ENCODE data around the gene CNTNAP2.

Gene CNTNAP2

DNA sequence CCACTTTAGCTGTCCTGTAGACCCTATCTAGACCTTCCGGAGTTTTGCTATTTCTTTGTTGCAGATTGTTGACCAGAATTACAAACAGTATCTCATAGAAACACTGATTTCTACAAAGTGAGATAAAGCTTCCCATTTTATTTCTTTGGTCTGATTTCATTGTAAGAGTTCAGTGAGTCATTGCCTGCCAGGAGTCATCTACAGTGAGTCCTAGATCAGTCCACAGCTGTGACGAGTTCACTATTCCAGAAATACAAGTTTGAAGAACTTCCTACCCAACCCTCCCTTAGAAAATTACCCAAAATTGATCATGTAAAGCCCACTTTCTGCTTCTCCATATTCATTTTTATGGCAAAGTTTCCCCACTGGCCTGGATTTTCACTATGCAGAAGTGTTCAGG is 905.5 kb downstream of the CNTNAP2 start:
- no peak for DNase-seq (ENCODE audit: low spot score)

DNA sequence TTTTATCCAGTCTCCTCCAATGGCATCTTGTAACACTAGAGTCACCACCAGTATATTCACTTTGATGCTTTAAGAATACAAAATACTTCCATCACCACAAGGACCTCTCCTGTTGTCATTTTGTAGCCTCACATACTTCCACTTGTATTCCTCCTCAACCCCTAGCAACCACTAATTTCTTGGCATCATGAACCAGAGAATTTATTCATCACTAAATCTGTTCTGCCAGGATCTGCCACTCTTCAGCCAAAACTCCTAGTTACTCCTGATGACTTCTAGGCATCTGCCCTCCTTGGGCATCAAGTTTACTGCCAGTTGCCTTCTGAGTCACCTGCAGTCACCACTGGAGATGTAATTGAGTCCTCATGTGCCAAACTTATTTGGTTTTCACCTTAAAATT is 906.8 kb downstream of the CNTNAP2 start:
- no peak for DNase-seq (ENCODE audit: low spot score)

DNA sequence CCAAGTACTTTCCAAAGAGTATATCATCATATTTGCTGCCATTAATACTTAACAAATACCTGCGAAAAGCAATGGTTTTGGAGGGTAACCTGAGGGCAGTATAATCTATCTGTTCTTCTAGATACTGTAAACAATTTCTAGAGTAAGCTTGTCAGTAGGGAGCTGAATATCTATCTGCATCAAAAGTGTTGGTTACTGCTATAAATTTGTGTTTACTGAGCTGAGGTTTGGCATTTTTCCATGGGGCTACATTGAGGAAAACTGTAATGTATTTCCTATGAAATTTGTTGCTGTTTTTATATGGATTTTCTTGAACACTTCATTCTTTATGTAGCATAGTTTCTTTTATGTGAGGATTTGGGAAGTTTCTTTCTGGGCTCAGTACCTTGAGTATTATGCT is 913.4 kb downstream of the CNTNAP2 start:
- DNase-seq (ENCODE audit: low spot score), result no peak

DNA sequence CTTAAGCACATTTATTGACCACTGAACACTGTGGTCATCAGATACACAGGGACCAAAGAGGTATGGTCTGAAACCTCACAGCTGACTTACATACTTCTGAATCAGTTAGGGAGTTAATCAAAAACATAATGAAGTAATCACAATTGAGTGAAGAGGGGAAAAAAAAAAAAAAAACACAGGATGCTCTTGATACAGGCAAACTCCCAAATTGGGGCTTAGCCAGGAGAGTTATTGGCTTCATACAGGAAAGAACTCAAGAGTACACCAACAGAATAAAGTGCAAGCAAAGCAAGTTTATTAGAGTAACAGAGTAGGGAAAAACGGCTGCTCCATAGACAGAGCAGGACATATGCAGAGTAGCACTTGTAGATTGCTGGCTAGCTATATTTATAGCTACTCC is 917.0 kb downstream of the CNTNAP2 start:
- DNase-seq (ENCODE audit: low spot score), result no peak

DNA sequence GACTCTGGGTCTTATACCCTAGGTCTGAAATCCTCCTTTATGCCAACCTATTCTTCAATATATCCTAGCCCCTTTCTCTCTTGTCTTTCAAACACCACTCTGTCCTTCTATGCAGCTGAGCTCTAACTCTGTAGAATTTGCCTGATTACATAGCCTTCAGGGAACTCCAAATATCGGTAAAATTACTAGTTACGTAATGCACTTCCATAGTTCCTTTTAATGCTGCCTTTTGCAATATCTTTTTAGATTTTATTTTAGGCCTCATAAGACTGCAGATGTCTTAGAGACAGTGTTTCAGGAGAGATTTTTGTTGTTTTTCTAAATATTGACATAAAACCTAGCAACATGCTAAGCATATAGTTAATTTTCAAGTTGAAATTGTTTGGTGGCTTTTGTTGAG is 924.8 kb downstream of the CNTNAP2 start:
- no peak for DNase-seq (ENCODE audit: low spot score)

DNA sequence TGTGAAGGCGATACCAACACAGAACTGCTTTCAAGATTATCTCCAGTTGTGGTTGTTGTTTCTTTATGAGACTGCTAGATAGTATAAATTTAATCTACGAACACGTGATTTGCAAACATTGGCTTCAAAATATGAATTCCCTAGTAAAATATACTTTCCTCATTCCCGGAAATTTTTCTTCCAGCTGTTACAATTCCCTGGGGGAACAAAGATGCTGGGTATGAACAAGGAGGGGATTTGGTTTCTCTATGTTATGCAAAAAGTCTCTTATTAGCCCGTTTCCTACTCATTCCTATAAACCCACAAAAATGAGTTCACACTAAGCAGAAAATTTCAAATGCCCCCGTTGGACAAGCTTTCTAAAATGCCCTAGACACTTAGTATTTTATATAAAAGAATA is 928.3 kb downstream of the CNTNAP2 start:
- DNase-seq (ENCODE audit: low spot score), result no peak

DNA sequence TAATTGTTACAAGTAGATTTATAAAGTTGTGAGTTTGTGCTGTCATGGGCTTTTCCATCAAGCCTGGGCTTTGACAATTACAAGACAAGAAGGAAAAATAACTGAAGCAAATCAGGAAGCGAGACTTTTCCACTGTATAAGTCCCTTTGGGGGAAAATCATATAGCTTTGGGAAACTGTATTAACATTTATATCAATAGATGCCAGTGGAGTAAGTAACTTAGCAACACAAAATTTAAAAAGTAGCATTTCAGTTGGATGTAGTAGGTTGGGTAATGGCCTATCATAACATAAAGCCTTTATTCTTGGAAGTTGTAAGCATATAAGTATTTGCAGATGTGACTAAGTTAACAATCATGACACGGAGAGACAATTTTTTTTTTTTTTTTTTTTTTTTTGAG is 931.1 kb downstream of the CNTNAP2 start:
- DNase-seq (ENCODE audit: low spot score), result no peak

DNA sequence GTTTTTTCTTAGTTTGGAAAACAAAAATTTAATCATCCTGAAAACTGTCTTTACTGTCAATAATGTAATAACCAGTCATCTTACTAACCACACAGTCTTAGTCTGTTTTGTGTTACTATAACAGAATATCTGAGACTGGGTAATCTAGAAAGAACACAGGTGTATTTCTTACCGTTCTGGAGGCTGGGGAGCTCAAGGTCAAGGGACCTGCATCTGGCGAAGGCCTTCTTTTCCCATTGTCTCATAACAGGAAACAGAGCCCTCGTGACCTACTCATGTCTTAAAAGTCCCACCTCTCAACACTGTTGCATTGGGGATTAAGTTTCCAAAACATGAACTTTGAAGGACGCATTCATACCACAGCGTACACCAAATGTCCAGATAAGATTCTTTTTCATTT is 932.3 kb downstream of the CNTNAP2 start:
- DNase-seq (ENCODE audit: low spot score), result no peak

DNA sequence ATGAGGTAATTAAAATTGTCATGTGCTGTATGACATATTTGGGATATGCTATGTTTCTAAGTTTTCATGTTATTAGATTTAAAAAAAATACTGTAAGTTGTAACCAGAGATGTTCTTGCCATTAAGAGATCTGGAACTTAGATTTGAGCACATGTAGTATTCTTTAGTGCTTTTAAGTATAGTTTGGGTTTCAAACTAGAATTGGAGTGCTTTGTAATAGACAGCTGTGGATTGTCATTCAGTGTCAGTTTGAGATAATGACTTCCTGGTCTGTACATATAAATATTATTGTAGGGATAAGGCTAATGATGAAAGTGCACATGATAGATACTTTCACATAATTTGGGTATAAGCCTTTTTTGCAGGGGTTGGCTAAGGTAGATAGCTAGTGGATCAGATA is 936.2 kb downstream of the CNTNAP2 start:
- DNase-seq (ENCODE audit: low spot score), result no peak

DNA sequence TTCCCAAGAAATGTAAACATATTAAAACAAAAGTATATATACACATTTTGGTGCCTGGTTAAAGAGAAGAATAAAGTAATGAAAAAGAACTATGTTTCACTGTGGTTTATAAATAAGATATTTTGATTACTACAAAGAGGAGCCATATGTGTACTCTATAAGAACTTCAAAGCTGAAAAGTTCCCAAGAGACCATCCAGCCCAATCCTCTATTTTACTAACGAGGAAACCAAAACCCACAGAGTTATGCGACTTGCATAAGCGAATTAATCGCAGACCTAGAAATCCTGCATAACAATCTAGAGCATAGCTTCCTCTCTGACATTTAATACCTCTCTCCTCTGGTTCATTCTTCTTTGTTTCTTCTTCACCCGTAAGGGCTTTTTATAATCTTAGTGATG is 937.1 kb downstream of the CNTNAP2 start:
- no peak for DNase-seq (ENCODE audit: low spot score)

DNA sequence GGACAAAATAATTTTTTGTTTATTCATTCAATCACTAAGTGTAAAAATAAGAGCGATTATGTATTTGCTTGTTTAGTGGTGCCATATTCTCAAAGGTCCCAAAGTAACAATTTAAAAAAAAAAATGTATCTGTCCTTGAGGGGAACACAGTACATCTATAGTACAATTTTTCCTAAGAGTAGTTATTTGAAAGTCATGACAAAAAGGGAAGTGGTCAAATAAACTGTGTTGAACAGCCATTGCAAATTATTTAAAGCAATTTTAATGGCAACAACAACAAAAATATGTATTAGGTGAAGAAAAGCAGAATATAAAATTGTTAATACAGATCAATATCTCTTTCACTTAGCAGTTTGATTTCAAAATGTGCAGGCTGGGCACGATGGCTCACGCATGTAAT is 943.5 kb downstream of the CNTNAP2 start:
- DNase-seq (ENCODE audit: low spot score), result no peak

DNA sequence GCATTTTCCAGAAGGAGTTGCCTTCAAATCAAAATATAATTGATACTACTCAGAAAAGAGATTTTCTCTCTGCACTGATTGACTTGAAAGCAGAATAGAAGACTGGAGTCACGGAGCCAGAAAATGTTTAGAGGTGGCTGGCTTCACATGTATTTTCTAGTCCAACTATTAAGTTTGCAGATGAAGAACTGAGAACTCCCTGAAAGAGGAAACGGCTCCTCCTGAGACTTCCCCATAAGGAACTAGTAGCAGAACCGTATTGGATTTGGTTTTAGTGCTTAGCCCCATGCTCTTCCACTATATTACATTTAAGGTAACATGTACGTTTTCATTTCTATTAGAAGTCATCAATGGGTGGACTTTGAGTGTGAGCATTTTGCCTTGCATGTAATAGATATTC is 946.3 kb downstream of the CNTNAP2 start:
- DNase-seq (ENCODE audit: low spot score), result no peak

DNA sequence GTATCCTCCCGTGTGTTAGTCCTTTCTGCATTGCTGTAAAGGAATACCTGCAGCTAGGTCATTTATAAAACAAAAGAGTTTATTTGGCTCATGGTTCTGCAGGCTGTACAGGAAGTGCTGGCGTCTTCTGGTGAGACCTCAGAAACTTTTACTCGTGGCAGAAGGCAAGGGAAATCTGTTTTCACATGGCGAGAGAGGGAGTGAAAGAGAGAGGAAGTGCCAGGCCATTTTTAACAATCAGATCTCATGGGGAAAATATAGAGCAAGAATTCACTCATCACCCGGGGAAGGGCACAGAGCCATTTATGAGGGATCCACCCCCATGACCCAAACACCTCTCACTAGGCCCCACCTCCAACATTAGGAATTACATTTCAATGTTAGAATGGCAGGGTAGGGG is 952.2 kb downstream of the CNTNAP2 start:
- no peak for DNase-seq (ENCODE audit: low spot score)

DNA sequence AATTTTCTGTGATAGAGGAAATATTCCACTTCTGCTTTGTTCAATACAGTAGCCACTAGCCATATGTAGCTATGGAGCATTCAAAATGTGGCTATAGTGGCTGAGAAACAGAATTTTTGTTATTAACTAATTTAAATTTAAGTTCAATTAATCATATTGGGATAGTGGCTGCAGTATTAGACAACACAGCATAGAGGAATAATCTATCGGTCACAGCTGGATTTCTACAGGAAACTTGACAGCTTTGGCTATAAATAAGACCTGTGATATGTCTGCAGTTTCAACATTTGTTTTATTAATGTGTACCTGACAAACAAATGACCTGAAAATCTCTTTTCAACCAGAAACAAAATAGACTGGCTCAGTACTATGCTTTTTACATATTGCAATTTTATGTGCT is 953.2 kb downstream of the CNTNAP2 start:
- DNase-seq (ENCODE audit: low spot score), result no peak

DNA sequence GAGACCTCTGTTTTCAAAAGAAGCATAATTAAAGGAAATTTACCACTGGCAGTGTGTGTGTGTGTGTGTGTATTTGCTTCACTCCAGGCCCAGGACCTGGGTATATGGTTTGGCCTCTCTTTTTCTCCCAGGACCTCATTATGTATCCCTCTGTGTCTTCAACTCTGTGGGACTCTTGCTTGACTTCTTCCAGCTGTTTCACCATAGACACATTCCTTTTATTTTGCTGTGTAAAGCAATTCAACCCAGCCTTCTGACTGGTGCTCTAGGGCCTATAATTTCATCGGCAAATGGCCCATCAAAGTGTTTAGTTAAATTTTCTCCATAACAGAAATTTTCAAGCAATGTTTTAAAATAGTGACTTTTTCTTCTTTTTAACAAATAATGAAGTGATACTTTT is 954.3 kb downstream of the CNTNAP2 start:
- DNase-seq (ENCODE audit: low spot score), result no peak

DNA sequence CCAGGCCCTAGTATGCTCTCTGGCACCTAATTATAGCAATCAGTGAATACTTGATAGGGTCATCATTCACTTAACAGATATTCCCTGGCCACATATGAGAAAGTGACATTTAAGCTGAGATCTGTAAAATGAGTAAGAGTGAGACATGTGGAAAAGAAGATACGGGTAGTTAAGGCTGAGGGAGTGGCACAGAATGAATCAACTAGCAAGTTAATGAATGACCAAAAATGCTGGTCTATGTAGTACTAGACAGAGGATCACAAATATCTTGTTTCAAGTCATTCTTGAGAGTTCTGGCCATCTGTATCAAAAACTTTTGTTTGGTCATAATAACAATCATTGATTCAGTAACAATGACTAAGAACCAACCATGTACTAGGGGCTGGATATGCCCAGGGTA is 954.9 kb downstream of the CNTNAP2 start:
- DNase-seq (ENCODE audit: low spot score), result no peak

DNA sequence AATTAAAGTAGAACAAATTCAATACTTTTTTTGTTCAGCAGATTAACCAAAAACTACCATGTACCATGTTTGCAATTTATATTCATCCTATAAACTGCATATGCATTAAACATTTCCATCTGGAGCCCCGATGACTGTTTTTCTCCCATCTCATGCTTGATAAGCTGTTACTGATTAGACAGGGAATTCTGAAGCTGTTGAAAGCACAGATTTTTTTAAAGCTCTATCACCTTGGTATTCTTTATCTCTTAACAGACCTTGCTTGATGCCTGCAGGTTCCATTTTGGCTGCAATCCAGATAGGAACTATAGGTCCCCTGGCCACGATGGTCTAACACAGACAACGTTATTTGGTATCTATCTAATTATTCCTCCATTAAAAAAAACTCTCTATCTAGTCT is 961.7 kb downstream of the CNTNAP2 start:
- no peak for DNase-seq (ENCODE audit: low spot score)

DNA sequence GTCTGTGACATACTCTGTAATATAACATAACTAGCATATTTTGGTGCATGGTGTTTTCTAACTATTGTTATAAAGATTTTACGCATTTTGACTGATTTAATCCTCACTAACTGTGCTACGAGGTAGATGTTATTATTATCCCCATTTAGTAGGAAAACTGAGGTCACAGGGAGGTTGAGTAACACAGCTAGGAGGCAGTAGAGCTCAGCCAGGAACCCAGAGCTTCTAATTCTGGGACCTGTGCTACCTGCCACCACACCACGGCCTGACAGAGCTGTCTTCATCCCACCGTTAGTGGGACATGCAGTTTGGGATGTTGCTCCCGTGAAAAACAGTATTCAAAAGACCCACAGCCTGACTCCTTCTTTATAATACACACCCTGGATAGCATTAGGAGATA is 962.5 kb downstream of the CNTNAP2 start:
- DNase-seq (ENCODE audit: low spot score), result no peak

DNA sequence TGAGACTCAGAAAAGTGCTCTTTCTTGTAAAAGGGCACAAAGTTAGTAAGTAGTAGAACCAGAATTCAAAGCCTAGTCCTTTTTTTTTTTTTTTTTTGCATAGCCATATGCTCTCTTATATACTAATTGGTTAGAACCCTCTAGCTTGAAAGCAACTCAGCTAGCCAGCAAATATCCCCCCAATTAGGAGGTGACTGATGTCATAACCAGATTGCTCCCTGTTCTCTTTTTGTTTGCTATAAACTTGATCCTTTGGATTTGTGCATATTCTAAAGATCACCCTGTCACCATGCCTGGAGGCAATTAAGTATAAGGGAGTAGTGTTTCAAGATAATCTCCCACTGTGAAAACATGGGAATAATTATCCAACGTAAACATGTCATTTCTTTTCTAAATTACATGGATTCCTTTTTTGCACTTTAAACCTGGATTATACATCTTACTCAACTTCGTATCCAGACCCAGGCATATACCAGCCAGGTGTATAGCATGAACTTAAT is 963.4 kb downstream of the CNTNAP2 start:
- no peak for DNase-seq (ENCODE audit: low spot score)

DNA sequence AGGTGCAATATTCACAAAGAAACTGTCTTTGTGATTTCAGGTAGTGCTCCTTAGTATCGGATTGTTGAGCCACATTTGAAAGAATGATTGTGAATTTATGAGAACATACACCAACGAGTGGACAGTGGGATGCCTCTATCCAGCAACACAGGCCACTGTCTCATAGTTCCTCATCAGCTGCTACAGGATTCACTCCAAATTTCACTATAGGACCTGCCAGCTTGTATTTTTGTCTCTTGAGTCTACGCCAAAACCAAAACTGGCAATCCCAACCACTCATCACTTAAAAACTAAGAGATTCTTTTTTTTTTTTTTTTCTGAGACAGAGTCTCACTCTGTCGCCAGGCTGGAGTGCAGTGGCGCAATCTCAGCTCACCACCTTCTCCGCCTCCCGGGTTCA is 964.5 kb downstream of the CNTNAP2 start:
- no peak for DNase-seq (ENCODE audit: low spot score)

DNA sequence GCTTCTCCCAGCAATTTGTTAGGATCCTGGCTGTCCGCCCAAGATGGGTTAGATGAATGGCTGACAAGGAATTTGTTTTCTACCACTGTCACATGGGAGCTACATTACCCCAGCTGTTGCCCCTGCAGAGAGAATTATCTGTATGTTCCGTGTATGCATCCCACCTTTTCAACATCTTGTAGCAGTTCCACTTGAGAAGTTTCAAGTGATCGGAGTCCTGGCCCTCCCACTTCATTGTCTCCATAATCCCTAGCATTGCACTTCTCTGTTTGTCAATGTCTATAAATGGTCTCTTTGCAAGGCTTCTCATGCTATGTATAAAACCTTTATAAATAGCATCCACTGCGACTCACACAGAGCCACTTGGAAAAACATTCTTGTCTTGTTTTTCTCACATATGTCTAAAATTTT is 972.5 kb downstream of the CNTNAP2 start:
- DNase-seq (ENCODE audit: low spot score), result no peak

DNA sequence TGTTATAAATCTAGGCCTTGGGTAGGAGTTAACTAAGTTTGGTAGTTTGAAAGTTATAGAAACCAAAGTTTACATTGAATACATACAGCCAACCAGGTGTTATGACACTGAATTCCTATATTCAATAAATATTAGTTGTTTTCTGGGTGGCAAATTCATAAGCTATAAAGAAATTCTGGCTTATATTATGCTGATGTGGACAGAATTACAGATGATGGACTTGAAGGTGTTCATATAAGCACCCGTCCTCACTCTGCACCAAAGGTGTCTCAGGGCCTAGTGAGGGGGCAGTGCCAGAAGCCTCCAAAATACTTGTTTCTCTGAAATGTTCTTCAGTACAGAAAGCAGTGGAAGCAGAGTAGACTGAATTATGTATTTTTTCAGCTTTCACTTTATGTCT is 973.0 kb downstream of the CNTNAP2 start:
- no peak for DNase-seq (ENCODE audit: low spot score)

DNA sequence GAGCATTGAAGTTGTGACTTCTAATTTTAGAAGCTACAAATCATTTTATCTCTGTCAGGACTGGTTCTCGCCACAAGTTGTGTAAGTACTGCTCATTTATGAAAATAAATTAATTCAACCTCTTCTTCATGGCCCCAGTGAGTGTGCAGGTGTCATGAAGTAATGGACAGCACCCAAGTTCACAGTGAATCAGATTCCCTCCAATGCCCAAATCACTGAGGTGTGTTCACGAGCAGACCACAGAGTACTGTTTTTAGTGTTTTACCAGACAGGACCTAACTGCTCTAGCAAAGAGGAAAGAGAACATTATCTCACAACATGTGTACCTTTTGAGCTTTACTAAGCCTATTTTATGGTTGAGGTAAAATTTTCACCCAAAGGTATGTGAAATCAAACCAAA is 980.0 kb downstream of the CNTNAP2 start:
- no peak for DNase-seq (ENCODE audit: low spot score)

DNA sequence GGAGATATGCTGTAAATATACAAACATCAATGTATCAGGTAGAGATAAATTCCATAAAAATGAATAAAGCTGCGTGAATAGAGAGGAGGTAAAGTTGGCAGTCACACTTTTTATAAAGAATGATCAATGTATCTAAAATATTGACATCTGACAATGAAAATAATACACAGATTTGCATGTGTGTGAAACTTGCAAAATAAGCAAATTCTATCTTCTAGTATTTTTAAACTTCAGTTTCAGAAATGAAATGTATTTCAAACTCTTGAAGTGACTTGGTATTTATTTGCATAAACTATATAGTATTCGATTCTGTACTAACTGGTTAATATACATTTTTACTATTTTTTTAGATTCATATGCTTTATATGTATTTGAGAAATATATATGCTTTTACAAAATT is 986.6 kb downstream of the CNTNAP2 start:
- no peak for DNase-seq (ENCODE audit: low spot score)

DNA sequence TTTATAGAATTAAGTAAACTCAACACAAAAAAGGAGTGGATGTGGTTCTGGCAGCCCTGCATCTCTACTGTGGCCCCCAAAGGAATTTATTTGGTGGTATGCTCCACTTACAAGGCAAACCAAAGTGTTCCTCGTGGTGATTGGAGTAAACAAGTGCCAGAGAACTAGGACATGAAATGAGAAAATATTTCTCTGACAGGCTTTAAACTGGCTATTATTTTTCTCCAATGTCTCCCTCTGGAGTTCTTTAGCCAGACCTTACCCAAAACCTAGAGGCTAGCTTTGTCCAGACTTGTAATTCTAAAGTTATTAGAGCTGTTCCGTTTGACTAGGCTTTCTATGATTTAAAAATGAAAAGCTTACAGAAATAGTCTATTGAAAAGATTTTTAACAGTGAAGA is 990.1 kb downstream of the CNTNAP2 start:
- no peak for DNase-seq (ENCODE audit: low spot score)

Measured in HuH-7 (cell line).